Measurements from ENCODE around the gene EIF2D.

Gene EIF2D

GRCh38 chr1:206568256-206568655 lies 44.0 kb downstream of the EIF2D start:
- H3K27ac ChIP-seq (ENCODE audit: low read depth, low read length) = no peak overlapping the region
- H3K36me3 ChIP-seq (ENCODE audit: control insufficient read depth, insufficient read depth, low read length) = no peaks in the 10 kb centered on the region
- peaks cover 16% of the 10 kb centered on the region; the same call in 1 of the 2 replicates for H3K27me3 ChIP-seq (ENCODE audit: control insufficient read depth, insufficient read depth, low read length)
- no peaks in the 10 kb centered on the region for H3K9me3 ChIP-seq (ENCODE audit: control insufficient read depth, insufficient read depth, low read depth, low read length)
- no peak overlapping the region for H3K4me3 ChIP-seq (ENCODE audit: low read depth, low read length)
- H3K9ac ChIP-seq (ENCODE audit: low read length) = no peak overlapping the region
- H3K4me1 ChIP-seq (ENCODE audit: control insufficient read depth, insufficient read depth, low read length) = peaks cover 7% of the 10 kb centered on the region

GRCh38 chr1:206566999-206567398 lies 45.3 kb downstream of the EIF2D start:
- peaks cover 7% of the 10 kb centered on the region for H3K4me1 ChIP-seq (ENCODE audit: control insufficient read depth, insufficient read depth, low read length)

GRCh38 chr1:206565995-206566394 lies 46.3 kb downstream of the EIF2D start:
- Histone ChIP-seq H3K36me3 (ENCODE audit: control insufficient read depth, insufficient read depth, low read length) (no peaks in the 10 kb centered on the region), H3K27me3 (ENCODE audit: control insufficient read depth, insufficient read depth, low read length) (peaks cover 16% of the 10 kb centered on the region; the same call in 1 of the 2 replicates), H3K27ac (ENCODE audit: low read depth, low read length) (no peak overlapping the region), H3K4me3 (ENCODE audit: low read depth, low read length) (no peak overlapping the region), H3K9ac (ENCODE audit: low read length) (no peak overlapping the region), H3K9me3 (ENCODE audit: control insufficient read depth, insufficient read depth, low read depth, low read length) (no peaks in the 10 kb centered on the region), H3K4me1 (ENCODE audit: control insufficient read depth, insufficient read depth, low read length) (peaks cover 7% of the 10 kb centered on the region)

More at GRCh38 chr1:206566999-206567398, 45.3 kb downstream of the EIF2D start:
- Histone ChIP-seq H3K9me3 (ENCODE audit: control insufficient read depth, insufficient read depth, low read depth, low read length) (no peaks in the 10 kb centered on the region), H3K27me3 (ENCODE audit: control insufficient read depth, insufficient read depth, low read length) (peaks cover 16% of the 10 kb centered on the region; the same call in 1 of the 2 replicates), H3K9ac (ENCODE audit: low read length) (no peak overlapping the region), H3K27ac (ENCODE audit: low read depth, low read length) (no peak overlapping the region), H3K36me3 (ENCODE audit: control insufficient read depth, insufficient read depth, low read length) (no peaks in the 10 kb centered on the region), H3K4me3 (ENCODE audit: low read depth, low read length) (no peak overlapping the region)

GRCh38 chr1:206563367-206564207 lies 48.7 kb downstream of the EIF2D start:
- no peak overlapping the region for H3K9ac ChIP-seq (ENCODE audit: low read length)
- H3K36me3 ChIP-seq (ENCODE audit: control insufficient read depth, insufficient read depth, low read length) = no peaks in the 10 kb centered on the region
- peaks cover 10% of the 10 kb centered on the region; the same call in 1 of the 2 replicates for H3K4me1 ChIP-seq (ENCODE audit: control insufficient read depth, insufficient read depth, low read length)
- H3K27me3 ChIP-seq (ENCODE audit: control insufficient read depth, insufficient read depth, low read length) = peaks cover 29% of the 10 kb centered on the region
- H3K9me3 ChIP-seq (ENCODE audit: control insufficient read depth, insufficient read depth, low read depth, low read length) = no peaks in the 10 kb centered on the region
- no peak overlapping the region for H3K27ac ChIP-seq (ENCODE audit: low read depth, low read length)
- no peak overlapping the region for H3K4me3 ChIP-seq (ENCODE audit: low read depth, low read length)

GRCh38 chr1:206560007-206560716 lies 52.1 kb downstream of the EIF2D start:
- Histone ChIP-seq H3K27me3 (ENCODE audit: control insufficient read depth, insufficient read depth, low read length) (peaks cover 51% of the 10 kb centered on the region), H3K4me3 (ENCODE audit: low read depth, low read length) (no peak overlapping the region), H3K9ac (ENCODE audit: low read length) (no peak overlapping the region), H3K4me1 (ENCODE audit: control insufficient read depth, insufficient read depth, low read length) (peaks cover 26% of the 10 kb centered on the region), H3K9me3 (ENCODE audit: control insufficient read depth, insufficient read depth, low read depth, low read length) (no peaks in the 10 kb centered on the region), H3K27ac (ENCODE audit: low read depth, low read length) (no peak overlapping the region), H3K36me3 (ENCODE audit: control insufficient read depth, insufficient read depth, low read length) (no peaks in the 10 kb centered on the region)

GRCh38 chr1:206559672-206559995 lies 52.6 kb downstream of the EIF2D start:
- no peaks in the 10 kb centered on the region for H3K9me3 ChIP-seq (ENCODE audit: control insufficient read depth, insufficient read depth, low read depth, low read length)
- peaks cover 26% of the 10 kb centered on the region for H3K4me1 ChIP-seq (ENCODE audit: control insufficient read depth, insufficient read depth, low read length)
- no peak overlapping the region for H3K27ac ChIP-seq (ENCODE audit: low read depth, low read length)
- no peak overlapping the region for H3K4me3 ChIP-seq (ENCODE audit: low read depth, low read length)
- H3K9ac ChIP-seq (ENCODE audit: low read length) = no peak overlapping the region
- peaks cover 51% of the 10 kb centered on the region for H3K27me3 ChIP-seq (ENCODE audit: control insufficient read depth, insufficient read depth, low read length)
- no peaks in the 10 kb centered on the region for H3K36me3 ChIP-seq (ENCODE audit: control insufficient read depth, insufficient read depth, low read length)

- Histone ChIP-seq H3K27me3 (ENCODE audit: control insufficient read depth, insufficient read depth, low read length) (peaks cover 55% of the 10 kb centered on the region), H3K27ac (ENCODE audit: low read depth, low read length) (no peak overlapping the region), H3K4me1 (ENCODE audit: control insufficient read depth, insufficient read depth, low read length) (peaks cover 26% of the 10 kb centered on the region), H3K4me3 (ENCODE audit: low read depth, low read length) (no peak overlapping the region), H3K9me3 (ENCODE audit: control insufficient read depth, insufficient read depth, low read depth, low read length) (no peaks in the 10 kb centered on the region), H3K36me3 (ENCODE audit: control insufficient read depth, insufficient read depth, low read length) (no peaks in the 10 kb centered on the region), H3K9ac (ENCODE audit: low read length) (no peak overlapping the region)
Measured at GRCh38 chr1:206558794-206559671, 53.2 kb downstream of the EIF2D start.

GRCh38 chr1:206557636-206558473 lies 54.4 kb downstream of the EIF2D start:
- Histone ChIP-seq H3K4me1 (ENCODE audit: control insufficient read depth, insufficient read depth, low read length) (peaks cover 26% of the 10 kb centered on the region), H3K4me3 (ENCODE audit: low read depth, low read length) (peak overlapping the region; percentile 71), H3K9ac (ENCODE audit: low read length) (no peak overlapping the region), H3K9me3 (ENCODE audit: control insufficient read depth, insufficient read depth, low read depth, low read length) (no peaks in the 10 kb centered on the region), H3K36me3 (ENCODE audit: control insufficient read depth, insufficient read depth, low read length) (no peaks in the 10 kb centered on the region), H3K27ac (ENCODE audit: low read depth, low read length) (no peak overlapping the region), H3K27me3 (ENCODE audit: control insufficient read depth, insufficient read depth, low read length) (peaks cover 56% of the 10 kb centered on the region)

- no peaks in the 10 kb centered on the region for H3K9me3 ChIP-seq (ENCODE audit: control insufficient read depth, insufficient read depth, low read depth, low read length)
- no peaks in the 10 kb centered on the region for H3K36me3 ChIP-seq (ENCODE audit: control insufficient read depth, insufficient read depth, low read length)
- no peak overlapping the region for H3K9ac ChIP-seq (ENCODE audit: low read length)
- H3K27me3 ChIP-seq (ENCODE audit: control insufficient read depth, insufficient read depth, low read length) = peaks cover 56% of the 10 kb centered on the region
- H3K27ac ChIP-seq (ENCODE audit: low read depth, low read length) = no peak overlapping the region
- peak overlapping the region; percentile 71 for H3K4me3 ChIP-seq (ENCODE audit: low read depth, low read length)
- peaks cover 26% of the 10 kb centered on the region for H3K4me1 ChIP-seq (ENCODE audit: control insufficient read depth, insufficient read depth, low read length)
Measured at GRCh38 chr1:206556750-206557635, 55.3 kb downstream of the EIF2D start.
